ENCODE measurements around the gene NKD1.

The NKD1 gene

GRCh38 chr16:50613964-50614474, 65.8 kb downstream of the NKD1 start:
- DNase-seq (ENCODE audit: low read depth): no peak

GRCh38 chr16:50614955-50615724, 66.9 kb downstream of the NKD1 start:
- DNase-seq (ENCODE audit: low read depth): no peak

- no peak for DNase-seq (ENCODE audit: low read depth)
These were observed 67.7 kb downstream of the NKD1 start for GRCh38 chr16:50615891-50616290.

GRCh38 chr16:50616386-50616785, 68.2 kb downstream of the NKD1 start:
- no peak for DNase-seq (ENCODE audit: low read depth)

GRCh38 chr16:50616883-50617645, 68.9 kb downstream of the NKD1 start:
- DNase-seq (ENCODE audit: low read depth): no peak

GRCh38 chr16:50617646-50618184, 69.5 kb downstream of the NKD1 start:
- DNase-seq (ENCODE audit: low read depth): no peak

- DNase-seq (ENCODE audit: low read depth): no peak
These were observed 70.2 kb downstream of the NKD1 start for GRCh38 chr16:50618238-50618918.

- no peak for DNase-seq (ENCODE audit: low read depth)
These were observed 71.7 kb downstream of the NKD1 start for GRCh38 chr16:50619702-50620491.

- DNase-seq (ENCODE audit: low read depth): no peak
These were observed 72.7 kb downstream of the NKD1 start for GRCh38 chr16:50620646-50621451.

GRCh38 chr16:50621452-50621792, 73.2 kb downstream of the NKD1 start:
- DNase-seq (ENCODE audit: low read depth): no peak

- no peak for DNase-seq (ENCODE audit: low read depth)
These were observed 73.8 kb downstream of the NKD1 start for GRCh38 chr16:50622029-50622428.

- DNase-seq (ENCODE audit: low read depth): no peak
These were observed 74.6 kb downstream of the NKD1 start for GRCh38 chr16:50622643-50623369.

- DNase-seq (ENCODE audit: low read depth): no peak
These were observed 76.3 kb downstream of the NKD1 start for GRCh38 chr16:50624449-50624970.

- DNase-seq (ENCODE audit: low read depth): no peak
These were observed 77.2 kb downstream of the NKD1 start for GRCh38 chr16:50625374-50625773.

- DNase-seq (ENCODE audit: low read depth): no peak
These were observed 78.7 kb downstream of the NKD1 start for GRCh38 chr16:50626868-50627267.

GRCh38 chr16:50627419-50627818, 79.2 kb downstream of the NKD1 start:
- DNase-seq (ENCODE audit: low read depth): no peak

GRCh38 chr16:50628156-50628802, 80.1 kb downstream of the NKD1 start:
- no peak for DNase-seq (ENCODE audit: low read depth)

- DNase-seq (ENCODE audit: low read depth): no peak
These were observed 81.1 kb downstream of the NKD1 start for GRCh38 chr16:50629334-50629733.

- no peak for DNase-seq (ENCODE audit: low read depth)
These were observed 82.3 kb downstream of the NKD1 start for GRCh38 chr16:50630394-50631020.

Data from stimulated activated CD8-positive, alpha-beta memory T cell treated with anti-CD3 and anti-CD28 coated beads, Interleukin-12 subunit alpha, Interleukin-12 subunit beta, amount 100 ng/mL, for 4 hours (primary cell).